NCI-H526 treated with DMSO at 0.1 percent for 48 hours (cell line): ENCODE measurements around the gene IRF2BP2.

Experiments used
- DNase-seq: peaks from one replicate; lab custom pipeline; 2025; lab: John Stamatoyannopoulos, UW

Gene IRF2BP2

DNA sequence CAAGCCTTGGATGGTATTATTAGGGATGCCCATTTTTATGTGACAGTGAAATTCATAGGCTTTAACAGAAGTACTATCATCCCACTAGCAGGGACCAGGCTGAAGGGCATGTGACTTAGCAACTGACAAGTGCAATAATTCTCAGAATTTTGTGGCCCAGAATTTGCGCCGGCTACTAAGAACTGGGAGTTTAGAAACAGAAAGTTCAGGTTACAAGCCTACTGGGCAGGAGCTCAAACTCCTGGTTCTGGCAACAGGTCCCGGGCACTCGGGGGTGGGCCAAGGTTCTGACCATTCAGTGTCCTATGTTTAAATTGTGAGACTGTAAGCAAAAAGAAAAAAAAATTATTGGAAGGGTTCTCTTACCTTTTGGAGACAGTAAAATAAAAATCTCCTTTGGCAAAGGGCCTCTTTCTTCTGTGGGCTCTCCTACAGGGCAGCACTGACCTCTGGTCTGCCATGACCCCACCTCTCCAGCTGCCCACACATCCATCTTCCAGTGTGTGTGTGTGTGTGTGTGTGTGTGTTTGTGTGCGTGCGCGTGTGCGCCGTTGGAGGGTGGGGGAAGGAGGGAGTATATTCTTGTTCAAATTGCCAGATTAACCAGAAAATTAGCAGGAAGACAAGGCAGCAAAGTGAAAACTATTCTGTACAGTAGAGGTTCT is 26.1 kb downstream of the IRF2BP2 start:
- no peak for DNase-seq

- no peak for DNase-seq
These were observed 27.2 kb downstream of the IRF2BP2 start for GRCh38 chr1:234582681-234583301.

DNA sequence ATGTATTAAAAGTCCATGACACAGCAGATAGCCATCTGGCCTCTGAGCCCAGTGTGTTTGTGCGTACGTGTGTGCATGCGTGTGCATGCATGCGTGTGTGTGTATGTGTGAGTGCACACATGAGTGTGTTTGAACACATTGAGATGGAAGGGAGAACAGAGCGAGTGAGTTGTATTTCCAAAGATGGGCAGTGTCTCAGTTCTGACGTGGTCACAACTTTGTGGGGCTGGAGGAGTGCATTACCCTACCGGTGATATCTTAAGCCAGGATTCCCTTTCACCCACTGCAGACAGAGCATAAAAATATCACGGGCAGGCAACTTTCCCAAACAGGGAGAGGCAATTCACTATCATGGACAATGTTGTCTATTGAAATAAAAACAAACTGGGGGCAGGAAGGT is 27.8 kb downstream of the IRF2BP2 start:
- no peak for DNase-seq

DNA sequence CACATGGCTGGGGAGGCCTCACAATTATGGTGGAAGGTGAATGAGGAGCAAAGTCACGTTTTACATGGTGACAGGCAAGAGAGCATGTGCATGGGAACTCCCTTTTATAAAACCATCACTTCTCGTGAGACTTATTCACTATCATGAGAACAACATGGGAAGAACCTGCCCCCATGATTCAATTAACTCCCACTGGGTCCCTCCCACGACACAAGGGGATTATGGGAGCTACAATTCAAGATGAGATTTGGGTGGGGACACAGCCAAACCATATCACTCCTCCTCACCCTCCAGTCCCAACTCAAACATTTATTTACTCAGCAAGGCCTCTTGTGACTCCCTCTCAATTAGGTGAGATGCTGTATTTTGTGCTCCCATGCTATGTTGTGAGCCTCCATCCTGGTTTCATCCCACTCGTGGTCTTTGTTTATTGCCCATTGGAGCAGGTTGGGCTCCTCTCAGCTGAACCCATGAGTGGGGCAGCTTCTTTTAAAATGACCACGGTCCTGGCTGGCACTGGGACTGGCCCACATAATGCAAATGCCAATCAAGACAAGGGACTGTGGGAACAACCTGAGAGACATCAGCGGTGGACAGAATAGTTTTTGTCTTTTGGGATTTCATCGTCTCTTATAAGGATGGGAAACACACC is 28.8 kb downstream of the IRF2BP2 start:
- DNase-seq, result no peak

GRCh38 chr1:234579967-234580366 is 30.0 kb downstream of the IRF2BP2 start:
- no peak for DNase-seq

DNA sequence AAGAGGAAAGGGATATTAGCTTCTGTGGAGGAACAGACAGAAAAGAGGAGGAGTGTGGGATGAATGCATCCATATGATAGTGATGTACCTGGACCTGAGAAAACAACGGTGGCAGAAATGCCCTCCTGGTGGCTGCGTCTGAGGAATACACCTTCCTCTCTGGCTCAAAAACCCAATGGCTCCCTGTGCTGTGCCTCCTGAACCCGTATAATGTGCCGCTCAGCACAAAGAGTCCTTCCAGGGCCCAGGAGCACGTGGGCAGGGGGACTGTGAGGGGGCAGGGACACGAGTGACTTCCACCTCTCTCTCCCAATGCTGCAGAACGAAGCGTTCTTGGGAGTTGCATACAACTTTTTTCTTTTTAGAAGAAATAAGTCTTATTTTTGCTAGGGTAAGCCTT is 31.2 kb downstream of the IRF2BP2 start:
- DNase-seq, result no peak

- DNase-seq, result no peak
These were observed 31.9 kb downstream of the IRF2BP2 start for GRCh38 chr1:234578087-234578486.

GRCh38 chr1:234573711-234574299 is 36.2 kb downstream of the IRF2BP2 start:
- DNase-seq, result no peak

- DNase-seq, result peak; percentile 14
These were observed 37.0 kb downstream of the IRF2BP2 start for GRCh38 chr1:234572966-234573365.

- DNase-seq, result no peak
These were observed 38.3 kb downstream of the IRF2BP2 start for GRCh38 chr1:234571702-234572101.

DNA sequence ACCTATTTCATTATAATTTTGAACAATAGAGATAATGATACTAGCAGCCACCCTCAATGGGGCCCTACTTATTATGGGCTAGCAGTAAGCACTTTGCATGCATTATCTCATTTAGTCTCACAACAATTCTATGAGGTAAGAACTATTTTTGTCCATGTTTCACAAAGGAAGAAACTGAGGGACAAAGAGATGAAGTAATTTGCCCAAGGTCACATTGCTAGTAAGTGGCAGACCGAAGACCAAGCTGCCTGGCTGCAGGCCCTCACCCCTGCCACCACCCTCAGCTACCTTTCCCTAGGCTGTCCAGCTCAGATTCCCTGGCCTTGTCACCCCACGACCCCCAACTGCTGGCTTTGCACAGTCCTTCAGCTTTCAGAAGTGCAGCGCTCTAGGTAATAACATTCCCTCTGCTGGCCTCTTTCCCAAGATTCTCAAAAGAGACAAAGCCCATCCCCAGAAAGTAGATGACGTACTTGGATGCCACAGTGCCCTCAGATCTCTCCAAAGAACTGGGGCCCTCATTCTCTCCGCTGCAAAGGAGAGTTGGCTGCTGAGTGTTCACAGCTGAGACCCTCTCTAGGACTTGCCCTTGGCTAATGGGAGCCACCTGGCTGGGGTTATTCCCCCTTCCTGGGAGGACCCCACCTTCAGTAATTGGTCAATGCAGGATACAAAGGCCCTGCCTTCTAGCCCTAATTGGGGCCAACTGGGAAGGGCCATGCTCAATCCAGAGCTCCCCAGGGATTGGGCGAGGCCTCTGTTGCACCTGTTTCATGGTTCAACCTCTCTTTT is 39.5 kb downstream of the IRF2BP2 start:
- DNase-seq, result no peak

DNA sequence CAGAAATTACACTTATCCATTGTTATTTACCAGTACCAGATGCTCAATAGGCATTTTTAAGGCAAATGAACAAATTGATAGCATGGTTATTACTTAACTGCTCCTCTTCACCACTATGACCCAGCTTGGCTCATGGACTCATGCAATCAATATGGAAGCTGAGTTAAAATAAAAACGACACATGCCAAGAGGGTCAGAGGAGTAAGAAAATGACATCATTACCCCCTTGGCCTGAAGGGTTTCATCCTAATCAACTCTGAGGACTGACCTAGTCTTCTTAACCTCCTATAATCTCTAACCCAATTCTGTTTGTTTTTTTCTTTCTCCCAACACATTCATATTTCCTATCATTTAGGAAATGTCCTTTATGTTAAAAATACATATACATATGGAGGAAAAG is 41.6 kb downstream of the IRF2BP2 start:
- no peak for DNase-seq

GRCh38 chr1:234565132-234565531 is 44.8 kb downstream of the IRF2BP2 start:
- DNase-seq, result no peak

GRCh38 chr1:234564035-234565029 is 45.6 kb downstream of the IRF2BP2 start:
- DNase-seq, result no peak

DNA sequence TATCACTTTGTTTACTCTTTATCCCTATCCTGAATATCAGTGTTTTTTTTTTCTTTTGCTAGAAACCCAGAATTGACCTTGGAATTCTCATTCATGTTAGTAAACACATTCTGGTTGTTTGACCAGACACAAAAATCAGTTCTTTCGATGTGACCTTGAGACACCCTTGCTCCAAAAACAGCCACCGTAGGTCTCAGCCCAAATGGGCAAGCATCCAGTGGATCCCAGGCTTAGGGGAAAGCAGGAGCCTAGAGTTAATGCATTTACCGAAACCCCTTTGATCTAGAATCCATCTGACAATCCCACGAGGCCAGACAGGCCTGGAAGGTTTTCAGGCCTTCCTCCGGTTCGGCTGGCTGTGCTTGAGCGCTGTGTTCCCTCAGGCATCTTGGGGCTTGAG is 47.6 kb downstream of the IRF2BP2 start:
- no peak for DNase-seq

GRCh38 chr1:234561319-234561718 is 48.7 kb downstream of the IRF2BP2 start:
- no peak for DNase-seq

DNA sequence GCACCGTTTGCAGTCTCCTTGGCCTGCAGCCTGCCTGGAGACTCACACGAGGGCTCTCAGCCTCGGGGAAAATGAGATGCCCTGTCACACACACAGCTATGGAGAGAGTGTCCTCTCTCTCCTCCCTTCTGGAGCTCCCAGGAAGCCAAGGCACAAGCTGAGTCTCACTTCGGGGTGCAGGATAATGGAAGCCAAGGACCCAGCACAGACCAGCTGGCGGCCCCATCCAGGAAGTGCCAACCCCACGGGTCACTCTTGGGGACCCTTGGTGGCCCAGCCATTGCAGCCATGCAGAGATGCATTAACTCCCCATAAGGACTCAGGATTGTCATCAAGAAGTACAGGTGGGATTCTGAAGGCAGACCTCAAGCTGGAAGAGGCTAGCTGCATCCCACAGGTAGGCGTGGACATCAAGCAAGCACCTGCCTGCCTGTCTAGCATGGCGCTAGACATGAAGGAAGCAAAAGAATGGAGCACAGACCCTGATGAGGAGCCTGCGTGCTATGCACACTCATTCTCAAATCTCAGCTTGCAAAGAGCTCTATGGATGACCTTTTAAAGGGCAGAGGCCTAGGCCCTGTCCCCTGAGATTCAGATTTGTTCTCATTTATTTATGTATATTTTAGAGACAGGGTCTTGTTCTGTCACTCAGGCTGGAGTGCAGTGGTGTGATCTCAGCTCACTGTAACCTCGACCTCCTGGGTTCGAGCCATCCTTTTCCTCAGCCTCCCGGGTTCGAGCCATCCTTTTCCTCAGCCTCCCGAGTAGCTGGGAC is 49.9 kb downstream of the IRF2BP2 start:
- DNase-seq, result no peak

DNA sequence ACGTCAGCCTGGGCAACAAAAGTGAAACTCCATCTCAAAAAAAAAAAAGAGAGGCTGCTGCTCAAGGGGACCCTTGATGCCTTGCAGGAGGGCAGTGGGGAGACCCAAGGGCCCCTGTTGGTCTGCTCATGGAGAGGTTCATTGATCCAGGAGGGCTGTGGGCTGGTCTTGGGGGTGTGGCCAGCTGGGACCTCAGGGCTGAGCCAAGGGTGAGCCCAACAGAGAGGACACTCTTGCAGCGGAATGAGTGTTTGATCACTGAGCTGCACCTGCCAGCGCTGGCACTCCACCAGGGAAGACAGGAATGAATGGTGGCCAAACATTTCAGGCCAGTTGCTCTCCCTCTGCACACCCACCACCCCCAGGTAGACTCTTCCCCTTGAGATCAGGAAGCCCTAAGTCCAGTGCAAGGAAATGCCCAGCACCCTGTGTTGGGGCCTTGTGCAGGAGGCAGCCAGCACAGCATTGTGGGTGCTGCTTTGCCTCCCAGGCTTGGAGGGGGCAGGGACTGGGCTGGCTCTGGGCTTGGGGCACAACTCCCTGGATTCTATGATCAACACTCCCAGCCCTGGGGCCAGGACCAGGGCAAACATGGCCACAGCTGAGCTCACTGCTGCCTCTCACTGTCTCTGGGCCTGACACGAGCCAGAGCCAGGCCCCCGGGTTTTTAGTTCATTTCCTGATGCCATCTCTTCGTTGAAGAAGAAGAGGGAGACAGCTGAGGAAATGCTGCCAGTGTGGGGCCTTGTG is 50.7 kb downstream of the IRF2BP2 start:
- DNase-seq, result no peak

GRCh38 chr1:234558330-234558836 is 51.6 kb downstream of the IRF2BP2 start:
- no peak for DNase-seq
